Hepatic stellate cell (primary cell): ENCODE results near the gene U2SURP.
"Not testable (repeated sequence)": the region's sequence is repeated elsewhere in the genome, so short reads cannot be mapped to it uniquely, and the experiment has no call there.

ENCODE experiments used
- DNase-seq: peaks from one replicate; pipeline ENCODE4 v3.0.0; 2011; ENCODE audit warnings: low spot score

The U2SURP gene

GRCh38 chr3:143014921-143015320 lies 13.6 kb downstream of the U2SURP start:
- DNase-seq, result no peak

- no peak for DNase-seq
Observed at GRCh38 chr3:143016321-143016972, 15.1 kb downstream of the U2SURP start.

- DNase-seq, result no peak
Observed at GRCh38 chr3:143024351-143024960, 23.1 kb downstream of the U2SURP start.

GRCh38 chr3:143031327-143031726 lies 30.0 kb downstream of the U2SURP start:
- DNase-seq, result no peak

- DNase-seq, result not testable (repeated sequence)
Observed at GRCh38 chr3:143031796-143032387, 30.5 kb downstream of the U2SURP start.

GRCh38 chr3:143035466-143036211 lies 34.3 kb downstream of the U2SURP start:
- no peak for DNase-seq

GRCh38 chr3:143036557-143036956 lies 35.2 kb downstream of the U2SURP start:
- DNase-seq, result no peak

GRCh38 chr3:143037867-143038266 lies 36.5 kb downstream of the U2SURP start:
- no peak for DNase-seq

- no peak for DNase-seq
Observed at GRCh38 chr3:143040261-143040879, 39.0 kb downstream of the U2SURP start.

- no peak for DNase-seq
Observed at GRCh38 chr3:143041903-143042302, 40.5 kb downstream of the U2SURP start.

- DNase-seq, result no peak
Observed at GRCh38 chr3:143045639-143046038, 44.3 kb downstream of the U2SURP start.

GRCh38 chr3:143046075-143046474 lies 44.7 kb downstream of the U2SURP start:
- not testable (repeated sequence) for DNase-seq

GRCh38 chr3:143054011-143054410 lies 52.6 kb downstream of the U2SURP start:
- DNase-seq, result no peak

- no peak for DNase-seq
Observed at GRCh38 chr3:143056372-143056771, 55.0 kb downstream of the U2SURP start.

GRCh38 chr3:143060906-143061305 lies 59.5 kb downstream of the U2SURP start:
- DNase-seq, result no peak

- DNase-seq, result no peak
Observed at GRCh38 chr3:143063018-143063417, 61.6 kb downstream of the U2SURP start.

- DNase-seq, result no peak
Observed at GRCh38 chr3:143064777-143065176, 63.4 kb downstream of the U2SURP start.

GRCh38 chr3:143065364-143065763 lies 64.0 kb downstream of the U2SURP start:
- no peak for DNase-seq

- DNase-seq, result no peak
Observed at GRCh38 chr3:143066033-143066432, 64.7 kb downstream of the U2SURP start.

GRCh38 chr3:143067201-143067600 lies 65.8 kb downstream of the U2SURP start:
- no peak for DNase-seq

GRCh38 chr3:143068059-143068458 lies 66.7 kb downstream of the U2SURP start:
- DNase-seq, result no peak

GRCh38 chr3:143070977-143071551 lies 69.7 kb downstream of the U2SURP start:
- peak; percentile 87 for DNase-seq
